GM11168 (cell line): ENCODE results near the gene BNIP3.
"Not testable (repeated sequence)": the region's sequence is repeated elsewhere in the genome, so short reads cannot be mapped to it uniquely, and the experiment has no call there.

ENCODE experiments used
- in situ Hi-C: fragments of 300-500 bp; cut with MboI; formaldehyde crosslinking; loops from one replicate; pipeline ENCODE4 v1.12.0; 2022; ENCODE audit warnings: low sequenced_read_pairs; ENCODE audit not compliant: unreplicated experiment

The BNIP3 gene

DNA sequence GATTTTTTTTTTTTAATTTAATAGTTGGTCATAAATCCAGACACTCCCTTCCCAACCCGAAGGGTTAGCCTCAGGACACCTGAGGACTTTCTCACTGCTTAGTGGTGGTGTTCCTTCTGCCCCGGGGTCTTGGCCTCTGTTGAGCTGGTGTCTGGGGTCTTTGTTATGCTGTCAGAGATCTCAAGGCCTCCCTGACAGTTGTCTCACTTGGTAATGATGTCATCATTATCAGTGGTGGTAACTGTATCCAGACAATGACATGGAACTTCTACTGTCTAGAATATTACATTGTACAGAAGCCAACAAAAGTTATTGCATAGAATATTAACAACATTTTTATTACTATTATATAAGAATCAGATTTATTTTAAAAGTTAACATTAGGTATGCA is 48.0 kb downstream of the BNIP3 start:
- in situ Hi-C loops, result no loop called here

DNA sequence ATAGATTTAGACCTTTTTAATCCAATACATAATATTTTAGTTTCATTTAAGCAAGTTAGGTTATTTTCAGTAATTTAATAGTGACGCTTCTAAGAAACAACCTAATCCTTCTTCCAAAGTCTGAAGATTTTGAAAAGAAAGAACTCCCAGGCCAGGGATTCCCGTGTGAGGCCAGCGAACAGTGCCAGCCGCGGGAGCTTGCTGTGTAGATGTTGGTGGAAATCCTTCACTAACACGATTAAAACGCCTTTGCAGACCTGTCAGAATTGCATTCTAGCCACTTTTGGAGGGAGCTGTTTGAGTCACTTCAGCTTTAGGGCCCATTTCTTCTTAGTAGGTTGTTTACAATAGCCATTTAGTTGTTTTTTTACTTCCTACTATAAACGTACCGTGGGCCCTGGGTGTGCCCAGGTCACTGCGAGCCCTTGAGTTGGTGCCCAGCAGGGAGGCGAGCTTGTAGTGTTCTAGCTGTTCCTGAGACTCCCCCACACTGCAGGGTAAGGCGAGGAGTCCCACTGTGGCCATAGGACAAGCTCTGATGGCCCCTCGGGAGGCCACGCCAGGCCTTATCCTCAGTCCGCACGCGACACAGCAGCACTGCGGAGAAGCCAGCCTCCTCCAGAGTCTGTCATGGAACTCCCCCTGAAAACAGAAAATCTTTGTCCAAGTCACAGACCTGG is 48.6 kb downstream of the BNIP3 start:
- in situ Hi-C loops, result no loop called here

DNA sequence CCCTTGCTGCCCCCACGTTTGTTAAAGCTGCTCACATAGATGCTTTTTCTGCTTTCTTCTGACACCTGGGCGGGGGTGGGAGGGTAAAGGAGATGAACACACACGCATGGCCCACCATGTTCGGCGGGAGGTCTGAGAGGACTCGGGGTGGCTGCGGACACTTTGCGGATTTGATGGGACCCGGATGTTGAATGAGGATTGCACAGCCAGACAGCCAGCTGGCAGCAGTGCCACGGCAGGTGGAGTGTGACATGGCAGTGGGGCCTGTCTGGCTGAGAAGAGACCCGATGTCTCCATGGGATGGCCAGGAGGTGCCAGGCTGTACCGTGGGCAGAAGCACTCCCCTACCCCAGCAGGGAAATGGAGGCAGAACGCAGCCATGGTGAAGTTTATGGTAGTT is 49.7 kb downstream of the BNIP3 start:
- in situ Hi-C loops, result no loop called here

DNA sequence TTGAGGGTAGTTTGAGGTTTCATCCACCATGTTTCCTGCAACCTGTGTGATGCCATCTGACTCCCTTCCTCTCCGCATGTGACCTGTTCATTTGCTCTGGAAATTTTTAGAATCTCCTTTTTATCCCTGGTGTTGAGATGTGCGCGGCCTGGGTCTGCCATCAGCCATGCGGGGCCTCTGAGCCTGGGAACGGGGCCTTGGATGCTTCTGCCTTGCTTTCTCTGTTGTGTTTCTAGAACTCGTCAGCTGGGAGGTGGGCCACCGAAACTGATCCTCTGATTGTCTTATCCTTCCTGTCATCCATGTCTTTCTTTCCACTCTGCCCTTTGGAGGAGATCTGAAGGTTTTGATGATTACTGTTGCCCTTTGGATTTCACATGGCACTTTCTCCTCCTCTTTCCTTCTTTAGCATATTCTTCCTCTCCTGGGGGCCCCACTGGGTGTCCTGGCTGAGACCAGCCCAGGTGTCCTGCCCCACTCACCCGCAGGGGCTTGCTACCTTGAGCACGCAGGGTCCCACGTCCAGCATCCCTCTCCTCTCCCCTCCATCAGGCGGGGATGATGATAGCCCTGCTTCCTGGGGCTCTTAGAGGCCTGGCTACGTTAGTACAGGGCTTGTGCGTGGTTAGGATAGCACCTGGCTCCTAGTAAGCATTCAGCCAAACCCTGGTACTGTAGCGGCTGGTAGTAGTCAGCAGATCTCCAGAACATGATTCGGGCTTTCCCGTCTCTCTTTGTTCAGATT is 51.0 kb downstream of the BNIP3 start:
- in situ Hi-C loops, result no loop called here

DNA sequence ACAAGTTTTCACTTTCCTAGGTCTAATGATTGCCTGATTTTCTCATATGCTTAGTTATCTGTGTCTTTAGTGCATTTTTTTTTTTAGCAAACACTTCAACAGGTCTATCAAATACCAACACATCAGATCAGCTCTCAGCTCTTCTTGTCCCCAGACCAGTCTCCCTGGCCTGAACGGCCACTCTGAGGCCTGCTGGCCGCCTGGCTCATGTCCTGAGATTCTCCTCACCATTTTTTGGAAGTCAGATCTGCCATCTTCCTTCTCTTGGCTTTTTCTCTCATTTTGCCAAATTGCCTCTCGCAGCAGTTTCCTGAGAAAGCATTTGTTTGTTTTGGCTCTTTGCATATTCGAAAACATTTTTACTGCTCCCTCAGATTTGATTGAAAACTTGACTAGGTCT is 51.6 kb downstream of the BNIP3 start:
- in situ Hi-C loops, result no loop called here

DNA sequence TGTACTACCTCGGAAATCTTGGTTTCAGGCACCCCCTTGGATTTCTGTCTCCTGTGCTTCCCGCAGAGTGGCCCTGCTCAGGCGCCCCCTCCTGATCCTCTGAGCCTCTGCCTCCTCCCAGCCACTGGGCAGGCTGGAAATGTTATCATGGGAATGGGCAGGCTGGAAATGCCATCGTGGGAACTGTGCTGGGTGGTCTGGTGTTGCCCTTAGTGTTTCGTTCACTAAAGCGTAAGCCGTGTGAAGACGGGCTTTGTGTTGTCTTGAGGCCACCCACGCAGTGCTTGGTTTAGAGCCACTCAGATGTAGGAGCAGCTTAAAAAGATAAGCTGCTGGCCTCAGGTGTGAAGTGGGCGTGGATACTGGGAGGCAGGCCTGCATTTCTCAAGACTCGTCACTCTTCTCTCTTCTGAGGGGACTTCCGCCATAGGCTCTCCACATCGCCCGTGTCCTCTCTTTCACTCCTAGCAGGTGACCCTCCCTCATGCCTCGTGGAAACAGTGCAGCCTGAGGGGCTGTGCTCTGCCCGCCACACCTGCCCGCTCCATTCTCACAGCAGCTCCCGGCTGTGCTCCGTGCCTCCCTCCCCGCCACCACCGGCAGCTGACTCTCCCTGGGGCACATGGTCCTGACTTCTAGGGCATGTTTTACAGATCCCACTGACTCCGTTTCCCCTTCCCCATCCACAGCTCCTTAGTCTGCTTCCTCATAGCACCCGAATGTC is 52.4 kb downstream of the BNIP3 start:
- in situ Hi-C loops, result no loop called here

DNA sequence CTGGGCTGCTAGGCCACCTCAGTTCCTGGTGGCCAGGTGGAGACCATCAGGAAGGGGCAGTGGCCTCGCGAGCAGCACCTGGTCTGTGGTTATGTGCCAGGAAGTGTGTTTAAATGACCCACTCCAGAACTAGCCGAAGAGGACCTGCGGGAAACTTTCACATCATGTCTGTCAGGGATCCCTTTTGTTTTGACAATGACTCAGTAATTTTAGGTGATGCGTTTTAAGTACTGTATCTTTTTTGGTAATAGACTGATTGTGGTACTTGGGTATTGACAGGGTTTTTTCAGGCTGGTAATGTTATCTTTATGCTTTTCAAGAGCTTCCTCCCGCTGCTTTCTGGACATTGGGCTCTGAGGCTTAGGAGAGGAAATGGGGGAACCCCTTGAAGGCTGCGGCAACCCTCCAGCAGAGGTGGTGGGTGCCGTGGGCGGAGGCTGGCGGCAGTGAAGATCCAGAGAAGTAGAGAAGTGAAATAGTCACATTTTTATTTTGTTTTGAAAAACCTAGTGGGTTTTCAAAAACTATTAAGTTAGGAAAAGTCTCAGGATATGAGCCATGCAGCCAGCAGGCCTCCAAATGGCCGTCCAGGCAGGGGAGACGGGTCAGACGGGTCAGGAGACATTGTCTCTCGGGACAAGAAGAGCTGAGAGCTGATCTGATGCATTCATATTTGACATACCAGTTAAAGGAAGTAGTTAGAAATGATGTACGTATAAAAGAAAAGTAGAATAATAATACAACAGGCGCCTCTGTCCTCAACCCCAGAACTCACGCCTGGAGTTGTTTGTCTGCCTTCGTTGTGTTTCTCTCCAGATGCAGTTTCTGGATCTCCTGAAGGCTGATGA is 53.3 kb downstream of the BNIP3 start:
- in situ Hi-C loops, result no loop called here

DNA sequence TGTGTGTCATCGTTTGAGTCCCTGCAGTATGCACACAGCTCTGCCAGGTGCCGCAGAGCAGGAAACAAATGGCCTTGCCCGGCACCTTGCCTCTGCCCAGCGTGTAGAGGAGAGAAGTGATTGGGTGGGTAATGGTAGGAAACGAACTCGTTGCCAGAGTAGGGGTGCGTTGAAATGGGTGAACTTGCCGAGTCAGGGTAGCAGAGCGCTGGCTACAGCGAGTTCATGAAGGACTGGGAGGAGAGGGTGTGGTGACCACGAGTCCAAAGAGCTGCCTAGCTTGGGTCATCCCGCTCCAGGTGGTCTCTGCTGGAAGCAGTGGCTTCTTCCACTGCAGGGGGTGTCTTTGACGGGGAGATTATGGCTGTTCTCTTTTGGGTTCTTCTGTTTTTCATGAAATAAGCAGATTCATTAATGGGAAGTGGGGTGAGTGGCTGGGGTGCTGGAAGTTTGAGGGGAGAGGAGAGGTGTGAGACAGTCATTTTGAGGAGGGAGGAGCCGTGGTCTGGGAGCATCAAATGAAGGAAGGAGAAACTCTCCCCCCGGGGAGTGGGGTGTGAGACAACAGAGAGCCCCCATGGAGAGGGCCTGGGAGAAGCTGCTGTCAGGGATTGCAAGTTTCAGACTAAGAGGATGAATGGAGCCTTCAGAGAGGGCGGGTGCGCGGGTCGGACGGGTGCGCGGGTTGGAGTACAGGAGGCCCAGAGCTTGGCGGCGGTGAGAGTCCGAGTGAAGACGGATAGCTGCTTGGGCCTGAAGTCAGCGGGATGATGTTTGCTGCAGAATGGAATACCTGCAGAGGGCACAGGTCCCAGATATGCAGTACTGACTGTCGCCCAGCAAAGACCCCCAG is 54.8 kb downstream of the BNIP3 start:
- in situ Hi-C loops, result no loop called here

DNA sequence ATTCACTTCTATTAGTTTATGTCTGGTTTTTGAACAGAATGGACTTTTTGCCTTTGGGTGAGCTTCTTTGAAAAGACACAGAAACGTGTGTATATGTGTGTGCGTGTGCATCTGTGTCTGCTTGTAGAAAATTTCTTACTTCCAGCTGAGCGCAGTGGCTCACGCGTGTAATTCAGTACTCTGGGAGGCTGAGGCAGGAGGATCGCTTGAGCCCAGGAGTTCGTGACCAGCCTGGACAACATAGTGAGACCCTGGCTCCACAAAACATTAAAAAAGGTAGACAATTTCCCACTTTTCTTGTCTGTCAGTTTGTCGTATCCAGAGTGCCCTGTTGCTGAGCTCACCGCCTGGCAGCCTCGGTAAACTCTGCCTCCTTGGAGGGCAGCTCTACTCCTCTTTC is 55.5 kb downstream of the BNIP3 start:
- in situ Hi-C loops, result no loop called here

DNA sequence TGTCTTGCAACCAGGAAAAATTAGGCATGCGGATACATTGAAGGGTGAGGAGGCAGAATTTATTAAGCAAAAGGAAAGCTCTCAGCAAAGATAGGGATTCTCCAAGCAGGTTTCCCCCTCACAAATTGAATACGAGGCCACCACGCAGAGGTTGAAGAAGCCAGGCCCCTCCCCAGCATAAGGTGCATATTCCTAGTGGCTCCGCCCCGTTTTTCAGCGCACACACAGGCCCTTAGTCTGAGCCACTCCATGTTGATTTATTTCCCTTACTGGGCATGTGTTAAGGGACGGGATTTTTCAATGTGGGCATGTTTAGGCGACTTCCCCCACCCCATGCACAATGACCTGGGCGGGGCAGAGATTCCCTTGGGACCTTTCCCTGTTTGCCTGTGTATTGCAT is 56.0 kb downstream of the BNIP3 start:
- in situ Hi-C loops, result no loop called here

DNA sequence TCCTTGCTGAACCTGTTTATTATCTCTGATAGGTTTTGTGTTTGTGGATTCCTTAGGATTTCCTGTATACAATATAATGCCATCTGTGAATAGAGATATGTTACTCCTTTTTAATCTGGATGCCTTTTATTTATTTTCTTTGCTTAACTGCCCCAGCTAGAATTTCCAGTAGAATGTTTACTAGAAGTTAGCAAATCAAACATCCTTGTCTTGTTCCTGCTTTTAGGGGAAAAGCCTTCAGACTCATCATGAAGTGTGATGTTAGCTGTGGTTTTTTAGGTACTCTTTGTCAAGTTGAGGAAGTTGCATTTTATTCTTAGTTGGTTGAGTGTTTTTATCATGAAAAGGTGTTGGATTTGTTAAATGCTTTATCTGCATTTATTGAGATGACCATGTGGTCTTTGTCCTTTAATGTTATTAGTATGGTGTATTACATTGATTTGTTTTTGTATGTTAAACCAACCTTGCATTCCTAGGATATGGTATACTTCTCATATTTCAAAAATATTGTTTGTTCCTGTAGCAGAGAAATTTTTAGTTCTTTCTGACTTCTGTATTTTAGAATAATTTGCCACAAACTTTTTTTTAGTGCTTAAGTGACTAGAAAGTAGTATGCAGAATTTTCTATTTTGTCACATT is 56.6 kb downstream of the BNIP3 start:
- in situ Hi-C loops, result no loop called here

DNA sequence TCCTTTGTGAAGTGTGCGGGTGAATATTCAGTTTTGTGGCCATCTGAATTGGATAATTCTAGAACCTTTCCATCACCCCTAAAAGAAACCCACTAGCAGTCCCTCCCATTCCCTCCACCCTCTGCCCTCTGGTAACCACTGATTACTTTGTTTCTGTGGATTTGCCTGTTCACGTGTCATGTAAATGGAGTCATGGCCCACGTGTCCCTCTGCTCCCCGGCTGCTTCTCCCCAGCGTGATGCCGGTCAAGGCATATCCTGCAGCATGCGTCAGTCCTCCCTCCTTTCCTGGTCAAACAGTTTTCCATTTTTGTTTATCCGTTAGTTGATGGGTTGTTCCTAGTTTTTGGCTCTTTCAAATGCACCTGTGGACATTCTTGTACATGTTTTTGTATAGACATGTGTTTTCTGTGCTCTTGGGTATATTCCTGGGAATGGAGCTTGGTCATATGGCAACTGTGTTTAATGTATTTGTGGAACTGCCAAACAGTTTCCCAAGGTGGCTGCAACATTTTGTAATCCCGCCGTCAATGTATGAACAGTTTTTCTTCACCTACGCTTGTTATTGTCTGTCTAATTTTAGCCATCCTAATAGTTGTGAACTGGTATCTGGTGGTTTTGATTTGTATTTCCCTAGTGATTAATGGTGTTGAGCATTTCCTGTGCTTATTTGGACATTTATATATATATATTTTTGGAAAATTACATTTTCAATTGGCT is 58.5 kb downstream of the BNIP3 start:
- in situ Hi-C loops, result no loop called here

DNA sequence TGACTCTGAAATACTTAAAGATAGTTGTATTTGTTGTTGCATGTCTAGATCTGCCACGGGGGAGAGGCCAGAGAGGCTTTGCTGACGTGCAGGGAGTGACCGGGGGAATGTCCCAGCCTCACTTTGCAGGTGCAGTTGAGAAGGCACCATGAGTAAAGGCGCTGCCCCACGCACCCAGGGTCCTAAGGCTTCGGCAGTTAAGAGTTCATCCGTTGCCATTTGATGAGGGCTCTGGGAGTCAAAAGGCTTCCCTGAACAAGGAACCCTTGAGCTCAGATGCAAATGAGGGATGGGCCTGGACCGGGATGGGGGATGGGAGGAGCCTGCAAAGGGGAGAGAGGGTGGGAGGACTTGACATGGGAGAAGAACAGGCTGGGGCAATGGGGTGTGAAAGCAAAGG is 60.5 kb downstream of the BNIP3 start:
- in situ Hi-C loops, result no loop called here

DNA sequence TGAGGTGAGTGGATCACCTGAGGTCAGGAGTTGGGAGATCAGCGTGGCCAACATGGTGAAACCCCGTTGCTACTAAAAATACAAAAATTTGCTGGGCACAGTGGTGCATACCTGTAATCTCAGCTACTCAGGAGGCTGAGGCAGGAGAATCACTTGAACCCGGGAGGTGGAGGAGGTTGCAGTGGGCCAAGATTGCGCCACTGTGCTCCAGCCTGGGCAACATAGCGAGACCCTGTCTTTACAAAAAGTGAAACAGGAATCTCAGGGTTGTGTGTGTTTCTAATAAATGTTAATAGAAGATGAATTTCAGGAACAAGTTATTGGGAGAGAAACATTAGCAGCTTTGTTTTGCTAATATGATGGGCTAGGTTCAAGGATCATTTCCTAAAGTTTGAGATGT is 61.0 kb downstream of the BNIP3 start:
- in situ Hi-C loops, result no loop called here

DNA sequence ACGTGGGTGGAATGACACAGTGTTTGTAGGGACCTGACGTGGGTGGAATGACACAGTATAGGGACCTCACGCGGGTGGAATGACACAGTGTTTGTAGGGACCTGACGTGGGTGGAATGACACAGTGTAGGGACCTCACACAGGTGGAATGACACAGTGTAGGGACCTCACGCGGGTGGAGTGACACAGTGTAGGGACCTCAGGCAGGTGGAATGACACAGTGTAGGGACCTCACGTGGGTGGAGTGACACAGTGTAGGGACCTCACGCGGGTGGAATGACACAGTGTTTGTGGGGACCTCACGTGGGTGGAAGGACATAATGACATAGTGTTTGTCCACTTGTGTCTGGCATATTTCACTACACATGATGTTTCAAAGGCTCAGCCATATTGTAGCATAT is 61.6 kb downstream of the BNIP3 start:
- in situ Hi-C loops, result no loop called here

DNA sequence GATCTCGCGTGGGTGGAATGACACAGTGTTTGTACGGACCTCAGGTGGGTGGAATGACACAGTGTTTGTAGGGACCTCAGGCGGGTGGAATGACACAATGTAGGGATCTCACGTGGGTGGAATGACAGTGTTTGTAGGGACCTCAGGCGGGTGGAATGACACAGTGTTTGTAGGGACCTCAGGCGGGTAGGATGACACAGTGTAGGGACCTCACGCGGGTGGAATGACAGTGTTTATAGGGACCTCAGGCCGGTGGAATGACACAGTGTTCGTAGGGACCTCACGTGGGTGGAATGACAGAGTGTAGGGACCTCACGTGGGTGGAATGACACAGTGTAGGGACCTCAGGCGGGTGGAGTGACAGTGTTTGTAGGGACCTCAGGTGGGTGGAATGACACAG is 62.3 kb downstream of the BNIP3 start:
- in situ Hi-C loops, result not testable (repeated sequence)
